Endodermal cell (in vitro differentiated cells): ENCODE measurements around the gene GDF2. TPM values are rescaled to one million over a fixed set of nuclear protein-coding genes. Genes with fewer than 3 reads are reported as not detected.

Source experiments
- DNase-seq: peaks from one replicate; pipeline ENCODE4 v3.0.0-alpha.2; 2017
- H3K27ac ChIP-seq: 2 replicates; pipeline ENCODE4 v1.5.1; 2013; ENCODE audit warnings: mild to moderate bottlenecking, low read depth, low read length, moderate library complexity
- H3K27me3 ChIP-seq: 2 replicates; pipeline ENCODE4 v1.6.1; 2013; ENCODE audit warnings: mild to moderate bottlenecking, low read length, moderate library complexity; ENCODE audit not compliant: insufficient read depth, control insufficient read depth, poor library complexity, severe bottlenecking
- H3K36me3 ChIP-seq: 2 replicates; pipeline ENCODE4 v1.7.0; 2013; ENCODE audit warnings: mild to moderate bottlenecking, low read length, moderate library complexity; ENCODE audit not compliant: control insufficient read depth, insufficient read depth
- H3K4me1 ChIP-seq: one replicate; pipeline ENCODE4 v1.7.0; 2013; ENCODE audit warnings: low read length; ENCODE audit not compliant: control insufficient read depth, insufficient read depth
- H3K4me3 ChIP-seq: 2 replicates; pipeline ENCODE4 v1.5.1; 2013; ENCODE audit warnings: mild to moderate bottlenecking, low read length, moderate library complexity
- H3K9ac ChIP-seq: 2 replicates; pipeline ENCODE4 v1.6.1; 2013; ENCODE audit warnings: mild to moderate bottlenecking, low read length, moderate library complexity; ENCODE audit not compliant: poor library complexity, severe bottlenecking; ENCODE audit errors: extremely low read depth
- H3K9me3 ChIP-seq: 2 replicates; pipeline ENCODE4 v1.6.1; 2013; ENCODE audit warnings: mild to moderate bottlenecking, low read length, moderate library complexity; ENCODE audit not compliant: control insufficient read depth
- H3K27ac Mint-ChIP-seq: 2 replicates; pipeline ENCODE4 v1.8.0; 2020; ENCODE audit warnings: mixed read lengths
- H3K27me3 Mint-ChIP-seq: 2 replicates; pipeline ENCODE4 v1.8.0; 2021; ENCODE audit warnings: mild to moderate bottlenecking, mixed read lengths; ENCODE audit not compliant: insufficient read depth
- H3K36me3 Mint-ChIP-seq: 2 replicates; pipeline ENCODE4 v1.8.0; 2020; ENCODE audit warnings: low read depth, mixed read lengths
- H3K4me1 Mint-ChIP-seq: 2 replicates; pipeline ENCODE4 v1.8.0; 2020; ENCODE audit warnings: mixed read lengths
- H3K4me3 Mint-ChIP-seq: 2 replicates; pipeline ENCODE4 v1.8.0; 2020; ENCODE audit warnings: mild to moderate bottlenecking, moderate library complexity, mixed read lengths
- H3K9me3 Mint-ChIP-seq: 2 replicates; pipeline ENCODE4 v1.8.0; 2020; ENCODE audit warnings: mild to moderate bottlenecking, mixed read lengths
- CTCF ChIP-seq: fragments of 200-600 bp; sonication (generic); conservative IDR thresholded peaks from 2 replicates; pipeline ENCODE4 v1.5.0; 2021; ENCODE audit warnings: antibody characterized with exemption, mild to moderate bottlenecking
- WGBS, 2 experiments: methylation state at CpG; one replicate each; pipeline versions ENCODE4 v1.1.5 to v1.1.7; 2013; ENCODE audit warnings: missing lambda C conversion rate in 2 of 2, mixed read lengths in 1 of 2; ENCODE audit not compliant: insufficient coverage in 1 of 2, insufficient read length in 1 of 2; 5-methylcytosine and 5-hydroxymethylcytosine counted together
- total RNA-seq, 2 donors: library from RNA; stranded (reverse); fragmentation: NEBNext Ultra II Directional in 1 of 2; extraction: Animal tissue kit (Norgen Biotek cat#: 25700) in 1 of 2; gene quantifications; 2 replicates in 1 of 2; 3 replicates in 1 of 2; pipeline ENCODE4 v1.2.1, GENCODE V29; 2021

Gene GDF2
- total RNA-seq, 2 donors from 2014 or later, result not detected

GRCh38 chr10:47354900-47355299 is 32.6 kb downstream of the GDF2 start:
- 86 to 88% methylated on average over 1 of the region's 1 CpG for WGBS, 2 experiments
- TF ChIP-seq CTCF, result no peak
- no peaks in the 10 kb centered on the region for H3K27me3 ChIP-seq

GRCh38 chr10:47356708-47357107 is 34.5 kb downstream of the GDF2 start:
- DNase-seq, result no peak
- 82 to 93% methylated on average over 4 to 5 of the region's 5 CpGs for WGBS, 2 experiments
- no peak overlapping the region for H3K27ac ChIP-seq
- H3K36me3 ChIP-seq, result no peaks in the 10 kb centered on the region
- no peaks in the 10 kb centered on the region for H3K4me1 ChIP-seq
- H3K9me3 ChIP-seq, result no peaks in the 10 kb centered on the region
- no peak overlapping the region for H3K9ac ChIP-seq
- H3K36me3 Mint-ChIP-seq, result no peaks in the 10 kb centered on the region
- H3K4me3 ChIP-seq, result no peak overlapping the region
- no peaks in the 10 kb centered on the region for H3K9me3 Mint-ChIP-seq
- H3K27ac Mint-ChIP-seq, result no peak overlapping the region
- no peak overlapping the region for H3K4me3 Mint-ChIP-seq
- H3K27me3 ChIP-seq, result no peaks in the 10 kb centered on the region
- TF ChIP-seq CTCF, result no peak
- H3K4me1 Mint-ChIP-seq, result peaks cover 1% of the 10 kb centered on the region
- H3K27me3 Mint-ChIP-seq, result no peaks in the 10 kb centered on the region

More at GRCh38 chr10:47354900-47355299, 32.6 kb downstream of the GDF2 start:
- Histone ChIP-seq H3K36me3 (no peaks in the 10 kb centered on the region), H3K4me1 (no peaks in the 10 kb centered on the region), H3K27ac (no peak overlapping the region), H3K4me3 (no peak overlapping the region), H3K9ac (no peak overlapping the region), H3K9me3 (no peaks in the 10 kb centered on the region)
- no peaks in the 10 kb centered on the region for H3K4me1 Mint-ChIP-seq
- no peak overlapping the region for H3K27ac Mint-ChIP-seq
- no peaks in the 10 kb centered on the region for H3K9me3 Mint-ChIP-seq
- no peaks in the 10 kb centered on the region for H3K27me3 Mint-ChIP-seq
- H3K4me3 Mint-ChIP-seq, result no peak overlapping the region
- no peaks in the 10 kb centered on the region for H3K36me3 Mint-ChIP-seq
- DNase-seq, result no peak

DNA sequence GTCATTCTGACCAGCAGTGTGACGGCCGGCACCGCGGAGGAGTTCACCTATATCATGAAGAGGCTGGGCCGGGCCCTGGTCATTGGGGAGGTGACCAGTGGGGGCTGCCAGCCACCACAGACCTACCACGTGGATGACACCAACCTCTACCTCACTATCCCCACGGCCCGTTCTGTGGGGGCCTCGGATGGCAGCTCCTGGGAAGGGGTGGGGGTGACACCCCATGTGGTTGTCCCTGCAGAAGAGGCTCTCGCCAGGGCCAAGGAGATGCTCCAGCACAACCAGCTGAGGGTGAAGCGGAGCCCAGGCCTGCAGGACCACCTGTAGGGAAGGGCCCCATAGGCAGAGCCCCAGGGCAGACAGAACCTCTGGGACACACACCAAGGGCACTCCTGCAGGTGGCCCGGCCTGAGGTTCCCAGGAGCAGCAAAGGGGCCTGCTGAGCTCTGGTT is 34.9 kb downstream of the GDF2 start:
- Histone ChIP-seq H3K9ac (no peak overlapping the region), H3K9me3 (no peaks in the 10 kb centered on the region), H3K4me3 (no peak overlapping the region), H3K27ac (no peak overlapping the region), H3K27me3 (no peaks in the 10 kb centered on the region), H3K4me1 (no peaks in the 10 kb centered on the region), H3K36me3 (no peaks in the 10 kb centered on the region)
- H3K4me1 Mint-ChIP-seq, result peaks cover 1% of the 10 kb centered on the region
- H3K27me3 Mint-ChIP-seq, result no peaks in the 10 kb centered on the region
- no peaks in the 10 kb centered on the region for H3K9me3 Mint-ChIP-seq
- WGBS, 2 experiments, result 90 to 94% methylated on average over 2 to 12 of the region's 12 CpGs
- no peak overlapping the region for H3K27ac Mint-ChIP-seq
- no peak for TF ChIP-seq CTCF
- H3K36me3 Mint-ChIP-seq, result no peaks in the 10 kb centered on the region
- no peak overlapping the region for H3K4me3 Mint-ChIP-seq
- no peak for DNase-seq
